Cortex of kidney (tissue), 1 donor: ENCODE data around the gene RNU11.
"Not testable (repeated sequence)": the region's sequence is repeated elsewhere in the genome, so short reads cannot be mapped to it uniquely, and the experiment has no call there.

Experiments used
- DNase-seq: peaks from one replicate; lab custom pipeline; 2025; lab: John Stamatoyannopoulos, UW

The RNU11 gene

GRCh38 chr1:28663871-28664470 lies 15.6 kb downstream of the RNU11 start:
- no peak for DNase-seq

GRCh38 chr1:28666806-28667205 lies 18.4 kb downstream of the RNU11 start:
- DNase-seq = no peak

- DNase-seq = peak; percentile 35
Measured at GRCh38 chr1:28668191-28668955, 20.0 kb downstream of the RNU11 start, which contains the start of gene GMEB1. Gene GMEB1, plus strand, starts transcription at chr1:28668784. Its CDS starts 14,829 bp downstream, at chr1:28683613.

GRCh38 chr1:28668956-28669723 lies 20.7 kb downstream of the RNU11 start:
- DNase-seq = no peak

- DNase-seq = no peak
Measured at GRCh38 chr1:28671254-28671780, 22.9 kb downstream of the RNU11 start.

- DNase-seq = not testable (repeated sequence)
Measured at GRCh38 chr1:28672971-28673370, 24.6 kb downstream of the RNU11 start.

GRCh38 chr1:28675924-28676257 lies 27.5 kb downstream of the RNU11 start:
- no peak for DNase-seq

GRCh38 chr1:28680151-28680550 lies 31.8 kb downstream of the RNU11 start:
- no peak for DNase-seq

- no peak for DNase-seq
Measured at GRCh38 chr1:28682840-28683239, 34.4 kb downstream of the RNU11 start.

GRCh38 chr1:28684937-28685336 lies 36.5 kb downstream of the RNU11 start:
- no peak for DNase-seq

GRCh38 chr1:28691627-28692026 lies 43.2 kb downstream of the RNU11 start:
- not testable (repeated sequence) for DNase-seq
